Fibroblast of the aortic adventitia (primary cell): ENCODE measurements around the gene NOL11. TPM values are rescaled to one million over a fixed set of nuclear protein-coding genes. Genes with fewer than 3 reads are reported as not detected.
"Not testable (repeated sequence)": the region's sequence is repeated elsewhere in the genome, so short reads cannot be mapped to it uniquely, and the experiment has no call there.

ENCODE experiments used
- DNase-seq: peaks from one replicate; pipeline ENCODE4 v3.0.0-alpha.2; 2010; ENCODE audit warnings: low read depth
- H3K4me3 ChIP-seq: 2 replicates; pipeline ENCODE4 v1.5.1; 2011; ENCODE audit warnings: low read depth, mild to moderate bottlenecking, control low read depth, low read length, moderate library complexity
- CTCF ChIP-seq: IDR thresholded peaks from 2 replicates; pipeline ENCODE4 v1.5.1; 2011; ENCODE audit warnings: mild to moderate bottlenecking, low read length, control low read depth, inconsistent platforms; ENCODE audit not compliant: insufficient read depth
- total RNA-seq: library from RNA; depleted of rRNA; stranded (reverse); fragments of >200 nt; gene quantifications from 2 replicates; pipeline ENCODE4 v1.2.3, GENCODE V29; 2012; ENCODE audit warnings: low replicate concordance

NOL11 gene
- total RNA-seq, 1 donor: 45.8 TPM

DNA sequence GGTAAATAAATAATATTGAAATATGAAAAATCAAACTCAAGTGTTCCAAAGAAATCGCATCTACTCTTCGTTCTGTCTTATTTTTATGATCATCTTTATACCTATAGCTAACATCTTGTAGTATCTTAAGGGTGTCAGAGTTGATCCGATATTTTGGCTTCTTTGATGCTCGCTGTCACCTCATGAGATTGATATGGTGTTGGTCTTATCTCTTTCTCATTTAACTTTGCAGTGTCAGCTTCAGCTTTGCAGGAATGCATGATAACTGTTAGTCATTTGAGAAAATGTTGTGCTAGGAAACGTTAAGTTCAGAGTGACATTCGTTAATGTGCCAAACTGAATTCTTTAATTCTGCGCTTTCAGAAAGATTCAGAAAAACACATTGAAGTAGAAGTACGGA is 19.4 kb downstream of the NOL11 start:
- H3K4me3 ChIP-seq: no peak overlapping the region
- TF ChIP-seq CTCF: no peak
- no peak for DNase-seq

GRCh38 chr17:67742025-67742424 is 24.3 kb downstream of the NOL11 start:
- DNase-seq: no peak
- no peak for TF ChIP-seq CTCF
- no peak overlapping the region for H3K4me3 ChIP-seq

DNA sequence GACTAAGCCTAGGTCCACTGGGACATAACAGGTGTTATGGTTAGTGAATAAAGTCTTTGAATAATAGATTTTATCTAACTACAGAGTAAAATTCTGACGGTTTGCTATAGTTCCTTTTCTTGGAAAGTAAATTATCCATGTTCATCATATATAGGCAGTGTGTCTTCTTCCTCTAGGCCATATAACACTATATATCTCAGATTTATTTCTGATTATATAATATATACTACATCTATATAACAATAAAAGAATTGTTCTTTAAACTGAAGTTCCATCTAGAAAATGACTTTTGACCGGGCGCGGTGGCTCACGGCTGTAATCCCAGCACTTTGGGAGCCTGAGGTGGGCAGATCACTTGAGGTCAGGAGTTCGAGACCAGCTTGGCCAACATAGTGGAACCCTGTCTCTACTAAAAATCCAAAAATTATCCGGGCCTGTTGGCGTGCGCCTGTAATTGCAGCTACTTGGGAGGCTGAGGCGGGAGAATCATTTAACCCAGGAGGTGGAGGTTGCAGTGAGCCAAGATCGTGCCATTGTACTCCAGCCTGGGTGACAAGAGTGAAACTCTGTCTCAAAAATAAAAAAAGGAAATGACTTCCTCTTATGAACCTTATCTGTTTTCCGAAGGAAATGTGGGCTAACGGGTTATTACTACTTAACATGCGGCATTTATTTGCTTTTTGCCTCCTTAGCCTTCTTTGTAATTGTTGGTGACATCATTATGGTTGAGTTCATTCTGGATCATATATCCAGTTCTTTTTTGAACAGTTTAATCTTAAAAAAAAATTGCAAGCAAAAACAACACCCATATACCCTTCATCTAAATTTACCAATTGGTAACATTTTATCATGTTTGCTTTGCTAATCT is 29.2 kb downstream of the NOL11 start:
- DNase-seq: no peak
- no peak overlapping the region for H3K4me3 ChIP-seq
- no peak for TF ChIP-seq CTCF

DNA sequence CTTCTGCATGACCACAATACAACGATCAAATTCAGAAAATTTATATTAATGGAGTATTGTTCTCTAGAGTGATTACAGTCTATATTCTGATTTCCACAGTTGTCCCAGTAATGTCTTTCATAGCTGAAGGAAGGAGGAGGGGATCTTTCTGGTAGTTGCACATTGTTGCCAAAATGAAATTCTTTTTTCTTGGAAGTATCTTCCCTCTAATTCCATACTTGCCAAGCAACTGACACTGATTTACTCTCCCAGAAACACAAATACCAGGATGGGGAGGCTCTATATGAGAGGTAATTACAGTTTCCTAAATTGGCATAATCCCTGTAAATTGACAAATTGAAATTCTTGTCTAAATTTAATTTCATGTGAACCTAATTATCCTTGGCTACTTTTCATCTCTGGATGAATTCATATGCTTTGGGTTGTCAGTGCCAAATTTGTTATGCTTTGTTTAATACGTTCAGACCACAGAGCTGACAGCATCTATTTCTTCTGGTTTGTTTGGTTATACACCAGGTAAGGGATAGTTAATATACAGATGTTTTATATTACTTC is 30.0 kb downstream of the NOL11 start:
- TF ChIP-seq CTCF: no peak
- no peak overlapping the region for H3K4me3 ChIP-seq
- DNase-seq: no peak

DNA sequence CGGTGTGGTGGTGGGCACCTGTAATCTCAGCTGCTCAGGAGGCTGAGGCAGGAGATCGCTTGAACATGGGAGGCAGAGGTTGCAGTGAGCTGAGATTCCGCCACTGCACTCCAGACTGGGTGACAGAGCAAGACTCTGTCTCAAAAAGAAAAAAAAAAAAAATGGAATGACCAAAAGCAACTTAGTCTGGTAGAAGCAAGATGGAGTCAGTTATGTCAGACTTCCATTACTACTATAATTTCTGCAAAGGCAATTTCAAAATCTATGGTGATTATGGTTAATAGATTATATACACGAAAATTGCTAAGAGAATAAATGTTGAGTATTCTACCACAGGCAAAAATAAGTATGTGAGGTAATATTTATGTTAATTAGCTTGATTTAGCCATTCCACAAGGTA is 32.3 kb downstream of the NOL11 start:
- DNase-seq: no peak
- H3K4me3 ChIP-seq: no peak overlapping the region
- no peak for TF ChIP-seq CTCF

DNA sequence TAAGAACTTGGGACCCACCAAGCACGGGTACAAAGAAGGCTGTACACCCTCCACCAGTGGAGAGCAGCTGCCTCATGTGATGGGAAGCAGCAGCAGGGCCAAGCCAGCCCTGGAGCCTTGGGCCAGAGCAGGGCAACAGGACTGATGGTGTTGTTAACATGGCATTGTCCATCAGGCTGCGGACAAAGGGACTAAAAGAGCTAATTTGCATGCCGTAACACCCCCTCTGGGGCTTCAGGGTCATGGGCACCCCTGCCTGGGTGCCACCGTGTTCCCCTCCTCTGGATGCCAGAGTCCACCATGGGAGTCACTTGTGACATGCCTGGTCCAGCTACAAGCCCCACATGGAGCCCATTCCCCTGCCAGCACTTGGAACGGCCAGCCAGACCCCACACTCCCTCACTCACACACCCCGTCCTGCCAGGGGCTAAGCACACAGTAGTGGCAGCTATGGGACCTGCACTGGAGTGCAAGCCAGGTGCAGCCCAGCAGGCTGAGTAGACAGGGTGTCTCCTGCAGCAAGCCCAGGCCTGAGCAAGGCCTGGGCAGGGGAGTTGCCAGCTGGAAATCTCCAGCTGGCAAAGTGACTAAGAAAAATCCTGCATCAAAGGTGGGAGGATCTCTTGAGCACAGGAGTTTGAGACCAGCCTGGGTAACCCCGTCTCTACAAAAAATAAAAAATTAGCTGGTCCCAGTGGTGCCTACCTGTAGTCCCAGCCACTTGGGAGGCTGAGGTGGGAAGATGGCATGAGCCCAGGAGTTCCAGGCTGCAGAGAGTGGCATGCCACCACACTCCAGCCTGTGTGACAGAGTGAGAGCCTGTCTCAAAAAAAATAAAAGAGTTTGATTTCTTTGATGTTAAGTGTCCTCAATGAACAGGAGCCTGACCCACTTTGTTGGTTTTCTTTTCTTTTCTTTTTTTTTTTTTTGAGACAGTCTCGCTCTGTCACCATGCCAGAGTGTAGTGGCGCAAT is 33.7 kb downstream of the NOL11 start:
- H3K4me3 ChIP-seq: no peak overlapping the region
- no peak for DNase-seq
- TF ChIP-seq CTCF: no peak

DNA sequence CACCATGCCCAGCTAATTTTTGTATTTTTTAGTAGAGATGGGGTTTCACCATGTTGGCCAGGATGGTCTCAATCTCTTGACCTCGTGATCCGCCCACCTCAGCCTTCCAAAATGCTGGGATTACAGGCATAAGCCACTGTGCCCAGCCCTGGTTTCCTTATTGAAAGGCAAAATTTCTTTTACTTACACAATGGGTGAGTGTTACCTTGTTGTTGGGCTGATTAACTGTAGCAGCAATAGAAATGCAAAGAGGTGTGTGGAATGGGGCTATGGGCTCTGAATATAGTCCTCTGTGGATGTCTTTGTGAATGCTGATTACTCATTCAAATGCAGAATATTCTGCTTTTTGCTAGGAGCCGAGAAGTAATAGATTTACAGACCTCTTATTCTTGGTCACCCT is 34.4 kb downstream of the NOL11 start:
- H3K4me3 ChIP-seq, DNase-seq: not testable (repeated sequence)
